K562 (cell line): ENCODE data around the gene PCBP3. TPM values are rescaled to one million over a fixed set of nuclear protein-coding genes. Genes with fewer than 3 reads are reported as not detected.

Experiments
- CHD7 ChIP-seq: fragments of 200-600 bp; sonication (generic); IDR thresholded peaks from one replicate; pipeline ENCODE4 v1.6.1; 2012; ENCODE audit warnings: mild to moderate bottlenecking, low read depth, low read length, inconsistent platforms
- HEY1 ChIP-seq: fragments of 250-450 bp; sonication (Bioruptor Pico); IDR thresholded peaks from 2 replicates; pipeline ENCODE4 v1.5.0; 2020; ENCODE audit warnings: mild to moderate bottlenecking, moderate library complexity, borderline replicate concordance
- HNRNPUL1 ChIP-seq: fragments of 200-400 bp; formaldehyde crosslinking; IDR thresholded peaks from 2 replicates; pipeline ENCODE4 v1.6.1; 2017; ENCODE audit warnings: low read length
- SIX5 ChIP-seq, 2 experiments: IDR thresholded peaks; 2 replicates each; pipeline ENCODE4 v1.6.1; 2011; ENCODE audit warnings: low read length in 2 of 2, borderline replicate concordance in 1 of 2, low read depth in 1 of 2, mild to moderate bottlenecking in 1 of 2, moderate library complexity in 1 of 2; ENCODE audit not compliant: insufficient read depth in 1 of 2
- TRIM28 ChIP-seq: fragments of 450-650 bp; IDR thresholded peaks from 2 replicates; pipeline ENCODE4 v1.6.1; 2017
- ZNF431 ChIP-seq: sonication (generic); formaldehyde crosslinking; IDR thresholded peaks from 2 replicates; pipeline ENCODE4 v1.8.0; 2022; ENCODE audit warnings: mild to moderate bottlenecking, missing genetic modification reagents
- ZNF699 ChIP-seq: fragments of 250-450 bp; sonication (Bioruptor Pico); IDR thresholded peaks from 2 replicates; pipeline ENCODE4 v1.8.0; 2021; ENCODE audit warnings: mild to moderate bottlenecking, moderate library complexity; ENCODE audit not compliant: insufficient replicate concordance
- polyA plus RNA-seq, 8 experiments: library from polyadenylated mRNA; depleted of rRNA in 4 of 8; stranded (reverse) in 5 of 8; unstranded in 3 of 8; fragments of >200 nt; fragmentation: Nextera tagmentation in 2 of 8; fragmentation: Illumina TruSeq in 1 of 8; extraction: Ambion mirVana in 2 of 8; extraction: Trizol in 1 of 8; gene quantifications; 2 replicates each; pipeline versions ENCODE4 v1.2.1 to v1.2.3, GENCODE V29; 2011 to 2014; ENCODE audit warnings: inconsistent platforms in 1 of 8, missing spikeins in 1 of 8
- total RNA-seq, 7 experiments: library from RNA; depleted of rRNA in 6 of 7; stranded (reverse); fragments of >200 nt in 6 of 7; fragmentation: Illumina TruSeq in 2 of 7; extraction: Trizol in 2 of 7; gene quantifications; 2 replicates each; pipeline versions ENCODE4 v1.2.1 to v1.2.3, GENCODE V29; 2011 to 2021; ENCODE audit warnings: low replicate concordance in 1 of 7
- TF ChIP-seq, protein P1 (sequence below): fragments of 450-650 bp; formaldehyde crosslinking; IDR thresholded peaks from 2 replicates; pipeline ENCODE4 v1.4.0; 2020; ENCODE audit warnings: mild to moderate bottlenecking
- TF ChIP-seq, protein P2 (sequence below): sonication (generic); formaldehyde crosslinking; IDR thresholded peaks from 2 replicates; pipeline ENCODE4 v1.8.0; 2022; ENCODE audit warnings: mild to moderate bottlenecking, missing genetic modification reagents
- TF ChIP-seq, protein P3 (sequence below): fragments of 250-450 bp; sonication (Bioruptor Pico); IDR thresholded peaks from 2 replicates; pipeline ENCODE4 v1.8.0; 2022; ENCODE audit warnings: inconsistent platforms, mild to moderate bottlenecking, moderate library complexity, borderline replicate concordance

PCBP3 gene
- total and polyA plus RNA-seq, 9 of the 15 experiments (the other 6 are each of a cell fraction or from before 2014, with no cell fraction given): 0.18 TPM; not detected in 8

DNA sequence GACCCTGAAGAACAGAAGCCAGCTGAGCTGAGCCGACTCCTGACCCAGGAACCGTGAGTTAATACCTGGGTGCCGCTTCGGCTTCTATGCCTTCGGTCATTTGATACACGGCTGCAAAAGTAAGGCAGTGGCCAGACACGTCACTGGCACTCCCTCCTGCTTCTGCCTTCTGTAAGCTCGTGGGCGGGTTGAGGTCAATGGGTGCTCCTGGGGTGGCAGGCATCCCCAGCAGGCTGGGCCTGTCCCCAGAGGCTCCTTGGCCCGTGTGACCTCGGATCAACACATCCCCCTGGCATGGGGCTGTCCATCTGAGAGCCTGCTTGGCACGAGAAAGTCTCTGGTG is 302.3 kb downstream of the PCBP3 start (continued):
- TF ChIP-seq CHD7 (no peak), ZNF431 (no peak), TRIM28 (no peak), ZNF699 (CRISPR knock-in tag) (no peak), HNRNPUL1 (no peak), HEY1 (no peak), SIX5 (IDR thresholded peaks at IDR 0.05; ENCODE audit: borderline replicate concordance in 1 of 2, insufficient read depth in 1 of 2, low read depth in 1 of 2, low read length in 2 of 2) (no peak)
- TF ChIP-seq, protein P1, sequence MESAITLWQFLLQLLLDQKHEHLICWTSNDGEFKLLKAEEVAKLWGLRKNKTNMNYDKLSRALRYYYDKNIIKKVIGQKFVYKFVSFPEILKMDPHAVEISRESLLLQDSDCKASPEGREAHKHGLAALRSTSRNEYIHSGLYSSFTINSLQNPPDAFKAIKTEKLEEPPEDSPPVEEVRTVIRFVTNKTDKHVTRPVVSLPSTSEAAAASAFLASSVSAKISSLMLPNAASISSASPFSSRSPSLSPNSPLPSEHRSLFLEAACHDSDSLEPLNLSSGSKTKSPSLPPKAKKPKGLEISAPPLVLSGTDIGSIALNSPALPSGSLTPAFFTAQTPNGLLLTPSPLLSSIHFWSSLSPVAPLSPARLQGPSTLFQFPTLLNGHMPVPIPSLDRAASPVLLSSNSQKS: no peak
- TF ChIP-seq, protein P2, sequence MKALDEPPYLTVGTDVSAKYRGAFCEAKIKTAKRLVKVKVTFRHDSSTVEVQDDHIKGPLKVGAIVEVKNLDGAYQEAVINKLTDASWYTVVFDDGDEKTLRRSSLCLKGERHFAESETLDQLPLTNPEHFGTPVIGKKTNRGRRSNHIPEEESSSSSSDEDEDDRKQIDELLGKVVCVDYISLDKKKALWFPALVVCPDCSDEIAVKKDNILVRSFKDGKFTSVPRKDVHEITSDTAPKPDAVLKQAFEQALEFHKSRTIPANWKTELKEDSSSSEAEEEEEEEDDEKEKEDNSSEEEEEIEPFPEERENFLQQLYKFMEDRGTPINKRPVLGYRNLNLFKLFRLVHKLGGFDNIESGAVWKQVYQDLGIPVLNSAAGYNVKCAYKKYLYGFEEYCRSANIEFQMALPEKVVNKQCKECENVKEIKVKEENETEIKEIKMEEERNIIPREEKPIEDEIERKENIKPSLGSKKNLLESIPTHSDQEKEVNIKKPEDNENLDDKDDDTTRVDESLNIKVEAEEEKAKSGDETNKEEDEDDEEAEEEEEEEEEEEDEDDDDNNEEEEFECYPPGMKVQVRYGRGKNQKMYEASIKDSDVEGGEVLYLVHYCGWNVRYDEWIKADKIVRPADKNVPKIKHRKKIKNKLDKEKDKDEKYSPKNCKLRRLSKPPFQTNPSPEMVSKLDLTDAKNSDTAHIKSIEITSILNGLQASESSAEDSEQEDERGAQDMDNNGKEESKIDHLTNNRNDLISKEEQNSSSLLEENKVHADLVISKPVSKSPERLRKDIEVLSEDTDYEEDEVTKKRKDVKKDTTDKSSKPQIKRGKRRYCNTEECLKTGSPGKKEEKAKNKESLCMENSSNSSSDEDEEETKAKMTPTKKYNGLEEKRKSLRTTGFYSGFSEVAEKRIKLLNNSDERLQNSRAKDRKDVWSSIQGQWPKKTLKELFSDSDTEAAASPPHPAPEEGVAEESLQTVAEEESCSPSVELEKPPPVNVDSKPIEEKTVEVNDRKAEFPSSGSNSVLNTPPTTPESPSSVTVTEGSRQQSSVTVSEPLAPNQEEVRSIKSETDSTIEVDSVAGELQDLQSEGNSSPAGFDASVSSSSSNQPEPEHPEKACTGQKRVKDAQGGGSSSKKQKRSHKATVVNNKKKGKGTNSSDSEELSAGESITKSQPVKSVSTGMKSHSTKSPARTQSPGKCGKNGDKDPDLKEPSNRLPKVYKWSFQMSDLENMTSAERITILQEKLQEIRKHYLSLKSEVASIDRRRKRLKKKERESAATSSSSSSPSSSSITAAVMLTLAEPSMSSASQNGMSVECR: no peak
- TF ChIP-seq, protein P3, sequence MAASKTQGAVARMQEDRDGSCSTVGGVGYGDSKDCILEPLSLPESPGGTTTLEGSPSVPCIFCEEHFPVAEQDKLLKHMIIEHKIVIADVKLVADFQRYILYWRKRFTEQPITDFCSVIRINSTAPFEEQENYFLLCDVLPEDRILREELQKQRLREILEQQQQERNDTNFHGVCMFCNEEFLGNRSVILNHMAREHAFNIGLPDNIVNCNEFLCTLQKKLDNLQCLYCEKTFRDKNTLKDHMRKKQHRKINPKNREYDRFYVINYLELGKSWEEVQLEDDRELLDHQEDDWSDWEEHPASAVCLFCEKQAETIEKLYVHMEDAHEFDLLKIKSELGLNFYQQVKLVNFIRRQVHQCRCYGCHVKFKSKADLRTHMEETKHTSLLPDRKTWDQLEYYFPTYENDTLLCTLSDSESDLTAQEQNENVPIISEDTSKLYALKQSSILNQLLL: no peak
